K562 (cell line): Measurements from ENCODE around the gene ITPRIP. TPM values are rescaled to one million over a fixed set of nuclear protein-coding genes. Genes with fewer than 3 reads are reported as not detected.
A peak's percentile ranks its signal among the peaks of the same experiment; 100 is the strongest.

Experiments used
- ATF3 ChIP-seq, 2 experiments: fragments of 450-650 bp in 1 of 2; sonication (generic) in 1 of 2; formaldehyde crosslinking in 1 of 2; IDR thresholded peaks in 1 of 2; conservative IDR thresholded peaks in 1 of 2; 2 replicates each; pipeline versions ENCODE4 v1.6.1 to v1.8.1; 2016 to 2023; ENCODE audit warnings: mild to moderate bottlenecking in 2 of 2, moderate library complexity in 2 of 2, inconsistent platforms in 1 of 2, missing genetic modification reagents in 1 of 2
- BMI1 ChIP-seq: fragments of 150-350 bp; IDR thresholded peaks from 2 replicates; pipeline ENCODE4 v1.6.1; 2014; ENCODE audit warnings: low read length
- CBFA2T3 ChIP-seq: fragments of 450-650 bp; IDR thresholded peaks from 2 replicates; pipeline ENCODE4 v1.6.1; 2017
- CEBPG ChIP-seq, 3 experiments: fragments of 200-800 bp in 1 of 3; sonication (Bioruptor generic) in 1 of 3; sonication (generic) in 1 of 3; formaldehyde crosslinking in 1 of 3; IDR thresholded peaks in 2 of 3; conservative IDR thresholded peaks in 1 of 3; 2 replicates each; pipeline versions ENCODE4 v1.6.1 to v1.8.0; 2016 to 2022; ENCODE audit warnings: missing compliant biosample characterization in 2 of 3, missing genetic modification characterization in 2 of 3, mild to moderate bottlenecking in 1 of 3, missing genetic modification reagents in 1 of 3
- EZH2 ChIP-seq: IDR thresholded peaks from 2 replicates; pipeline ENCODE4 v1.6.1; 2012; ENCODE audit warnings: low read depth, mild to moderate bottlenecking, inconsistent platforms, low read length, borderline replicate concordance
- FIP1L1 ChIP-seq: fragments of 200-400 bp; formaldehyde crosslinking; IDR thresholded peaks from 2 replicates; pipeline ENCODE4 v1.6.1; 2018; ENCODE audit warnings: mild to moderate bottlenecking, low read depth, low read length; ENCODE audit not compliant: poor library complexity, severe bottlenecking
- LEF1 ChIP-seq: fragments of 450-650 bp; IDR thresholded peaks from 2 replicates; pipeline ENCODE4 v1.6.1; 2016; ENCODE audit warnings: mild to moderate bottlenecking
- STAT5A ChIP-seq: IDR thresholded peaks from 2 replicates; pipeline ENCODE4 v1.6.1; 2012; ENCODE audit warnings: low read length, inconsistent platforms, borderline replicate concordance
- STAT5B ChIP-seq: fragments of 250-450 bp; sonication (Bioruptor Pico); IDR thresholded peaks from 2 replicates; pipeline ENCODE4 v1.8.0; 2021; ENCODE audit warnings: mild to moderate bottlenecking, inconsistent platforms
- TBP ChIP-seq: optimal IDR thresholded peaks from 2 replicates; pipeline ENCODE3; 2011; ENCODE audit warnings: low read depth, low read length, improper control_type of control experiment
- TEAD4 ChIP-seq, 2 experiments: sonication (generic) in 1 of 2; formaldehyde crosslinking in 1 of 2; IDR thresholded peaks; 2 replicates each; pipeline versions ENCODE4 v1.6.1 to v1.8.0; 2012 to 2022; ENCODE audit warnings: borderline replicate concordance in 1 of 2, inconsistent platforms in 1 of 2, low read length in 1 of 2, mild to moderate bottlenecking in 1 of 2, missing genetic modification reagents in 1 of 2
- ZNF280B ChIP-seq: fragments of 250-450 bp; sonication (Bioruptor Pico); IDR thresholded peaks from 2 replicates; pipeline ENCODE4 v1.5.1; 2021; ENCODE audit warnings: mild to moderate bottlenecking
- ZNF3 ChIP-seq: fragments of 250-450 bp; sonication (Bioruptor Pico); IDR thresholded peaks from 2 replicates; pipeline ENCODE4 v1.5.0; 2021; ENCODE audit warnings: mild to moderate bottlenecking, moderate library complexity
- ZNF318 ChIP-seq, 2 experiments: fragments of 450-650 bp; IDR thresholded peaks; 2 replicates each; pipeline ENCODE4 v1.6.1; 2016; ENCODE audit warnings: mild to moderate bottlenecking in 2 of 2, borderline replicate concordance in 1 of 2, low read depth in 1 of 2, moderate library complexity in 1 of 2
- ZNF324 ChIP-seq: fragments of 250-450 bp; sonication (Bioruptor Pico); IDR thresholded peaks from 2 replicates; pipeline ENCODE4 v1.4.0; 2020; ENCODE audit warnings: mild to moderate bottlenecking
- polyA plus RNA-seq, 8 experiments: library from polyadenylated mRNA; depleted of rRNA in 4 of 8; stranded (reverse) in 5 of 8; unstranded in 3 of 8; fragments of >200 nt; fragmentation: Nextera tagmentation in 2 of 8; fragmentation: Illumina TruSeq in 1 of 8; extraction: Ambion mirVana in 2 of 8; extraction: Trizol in 1 of 8; gene quantifications; 2 replicates each; pipeline versions ENCODE4 v1.2.1 to v1.2.3, GENCODE V29; 2011 to 2014; ENCODE audit warnings: inconsistent platforms in 1 of 8, missing spikeins in 1 of 8
- total RNA-seq, 7 experiments: library from RNA; depleted of rRNA in 6 of 7; stranded (reverse); fragments of >200 nt in 6 of 7; fragmentation: Illumina TruSeq in 2 of 7; extraction: Trizol in 2 of 7; gene quantifications; 2 replicates each; pipeline versions ENCODE4 v1.2.1 to v1.2.3, GENCODE V29; 2011 to 2021; ENCODE audit warnings: low replicate concordance in 1 of 7

ITPRIP gene
- total and polyA plus RNA-seq, 9 of the 15 experiments (the other 6 are each of a cell fraction or from before 2014, with no cell fraction given): 4.4 to 28.5 (median 10.9) TPM

- no peak for TF ChIP-seq FIP1L1
- TF ChIP-seq ZNF280B: no peak
- TF ChIP-seq ZNF324 (CRISPR knock-in tag): no peak
- TF ChIP-seq TBP: no peak
- TF ChIP-seq CEBPG (CRISPR knock-in tag; IDR thresholded peaks at IDR 0.05): no peak
- no peak for TF ChIP-seq CEBPG (tag; conservative IDR thresholded peaks at IDR 0.05 in 1 of 2, IDR thresholded peaks at IDR 0.05 in 1 of 2)
- TF ChIP-seq BMI1: no peak
- TF ChIP-seq ATF3 (IDR thresholded peaks at IDR 0.05): 0 out of 2 replicates have a peak, but pooled peaks have one; percentile 36
- TF ChIP-seq ATF3 (CRISPR knock-in tag; conservative IDR thresholded peaks at IDR 0.05): no peak
- TF ChIP-seq STAT5B (CRISPR knock-in tag): no peak
- no peak for TF ChIP-seq ZNF3
- peak; percentile 64 for TF ChIP-seq STAT5A
- TF ChIP-seq CBFA2T3: peak; percentile 85
- TF ChIP-seq ZNF318 (IDR thresholded peaks at IDR 0.05; ENCODE audit: borderline replicate concordance in 1 of 2, low read depth in 1 of 2): no peak
- peak; percentile 73 for TF ChIP-seq TEAD4 (IDR thresholded peaks at IDR 0.05; ENCODE audit: low read length)
- no peak for TF ChIP-seq TEAD4 (CRISPR knock-in tag; IDR thresholded peaks at IDR 0.05; ENCODE audit: borderline replicate concordance)
- no peak for TF ChIP-seq LEF1
- no peak for TF ChIP-seq EZH2
Observed at GRCh38 chr10:104332243-104333031, 5.8 kb downstream of the ITPRIP start (continued).
